T-helper 2 cell treated with Interferon-gamma antibody and Interleukin-4, amounts not matched to agents 5 μg/mL and 100 μg/mL, for 36 hours (primary cell): ENCODE data around the gene CKAP2L.

ENCODE experiments used
- DNase-seq: peaks from one replicate; pipeline ENCODE4 v3.0.0; 2021; ENCODE audit warnings: low spot score
- H3K27ac Mint-ChIP-seq: one replicate; pipeline ENCODE4 v1.8.0; 2021; ENCODE audit warnings: mild to moderate bottlenecking, mixed read lengths
- H3K27me3 Mint-ChIP-seq: one replicate; pipeline ENCODE4 v1.8.0; 2021; ENCODE audit warnings: low read depth, mixed read lengths
- H3K36me3 Mint-ChIP-seq: one replicate; pipeline ENCODE4 v1.8.0; 2021; ENCODE audit warnings: low read depth, mixed read lengths
- H3K4me1 Mint-ChIP-seq: one replicate; pipeline ENCODE4 v1.8.0; 2021; ENCODE audit warnings: low read depth, mixed read lengths
- H3K4me3 Mint-ChIP-seq: one replicate; pipeline ENCODE4 v1.8.0; 2022; ENCODE audit warnings: mild to moderate bottlenecking, moderate library complexity, mixed read lengths
- H3K9me3 Mint-ChIP-seq: one replicate; pipeline ENCODE4 v1.8.0; 2021; ENCODE audit warnings: mixed read lengths

The CKAP2L gene

DNA sequence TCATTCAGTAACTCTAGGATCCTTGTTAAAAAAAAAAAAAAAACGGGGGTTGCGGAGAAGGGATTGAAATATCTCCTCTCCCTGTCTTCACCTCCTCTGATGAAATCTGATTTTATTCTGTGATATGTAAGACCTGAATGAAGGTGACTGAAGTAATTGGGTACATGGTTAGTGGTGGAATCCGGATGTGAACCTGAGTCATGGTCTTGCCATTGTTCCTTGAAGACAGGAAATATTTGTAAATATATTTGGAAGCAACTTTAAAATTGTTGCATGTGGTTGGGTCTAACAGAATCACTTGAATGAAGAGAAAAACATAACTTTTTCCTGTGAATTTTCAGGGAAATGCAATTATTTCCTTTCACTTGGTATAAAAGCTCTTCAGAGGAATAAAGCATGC, 22.9 kb upstream of the CKAP2L start:
- H3K36me3 Mint-ChIP-seq, result peaks cover 3% of the 10 kb centered on the region
- DNase-seq, result no peak
- peaks cover 11% of the 10 kb centered on the region for H3K4me1 Mint-ChIP-seq
- no peaks in the 10 kb centered on the region for H3K9me3 Mint-ChIP-seq
- H3K27me3 Mint-ChIP-seq, result no peaks in the 10 kb centered on the region
- no peak overlapping the region for H3K4me3 Mint-ChIP-seq
- no peak overlapping the region for H3K27ac Mint-ChIP-seq

DNA sequence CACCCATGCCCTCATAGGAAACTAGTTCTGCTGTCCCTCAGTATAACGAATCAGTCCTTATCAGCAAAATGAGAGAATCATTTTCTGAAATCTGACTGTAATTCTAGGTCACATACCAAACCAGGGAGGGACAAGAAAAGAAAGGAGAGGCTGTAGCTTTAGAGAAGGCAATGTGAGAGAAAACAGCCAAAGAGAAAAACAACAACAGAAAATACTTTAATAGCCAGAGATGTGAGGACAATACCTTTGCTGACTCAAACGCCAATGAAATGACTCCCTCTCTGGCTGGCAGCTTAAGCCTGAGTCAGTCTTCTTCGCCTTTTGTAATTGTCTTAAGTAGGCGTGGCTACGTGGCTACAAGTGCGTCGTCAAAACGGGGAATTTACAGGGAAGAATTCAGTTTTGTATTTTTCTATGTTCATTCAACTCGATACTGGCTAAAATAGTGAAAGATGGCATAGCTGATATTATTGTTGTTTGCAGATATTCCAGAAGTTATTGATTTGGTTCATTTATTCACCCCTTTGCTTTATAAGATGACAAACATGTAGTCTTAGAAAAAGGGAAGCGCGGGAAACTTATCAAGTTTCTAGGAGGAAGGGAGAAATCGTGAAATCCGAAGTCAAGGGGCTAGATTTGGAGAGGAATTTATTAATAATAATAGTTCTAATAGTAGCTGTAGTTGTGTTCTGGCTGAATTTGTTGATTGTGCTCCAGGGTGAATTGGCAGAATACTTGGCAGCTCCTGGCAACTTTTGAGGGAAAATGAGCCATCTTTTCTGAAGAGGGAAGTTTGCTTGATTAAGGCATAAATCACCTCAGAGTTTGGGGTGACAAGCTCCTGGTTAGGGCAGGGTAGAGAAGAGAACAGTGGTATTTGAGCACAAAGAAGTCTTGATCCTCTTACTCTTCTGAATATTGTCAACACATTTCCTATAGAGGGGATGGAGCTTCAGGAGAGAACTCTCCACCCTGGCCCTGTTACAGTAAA, 20.1 kb upstream of the CKAP2L start, which contains the start of gene IL1A:
IL1A (minus strand) TSS at position 295 of the 991 bp plus-strand sequence. CDS start 723 bp downstream, outside the sequence.
- Mint-ChIP-seq H3K4me3 (peak within 1 kb of the TSS; percentile 8), H3K27me3 (peaks cover under 1% of the 10 kb centered on the region), H3K27ac (no peak within 1 kb of the TSS), H3K4me1 (peaks cover 13% of the 10 kb centered on the region), H3K36me3 (no peaks in the 10 kb centered on the region), H3K9me3 (no peaks in the 10 kb centered on the region)
- DNase-seq, result peak; percentile 20

GRCh38 chr2:112783187-112783714, 18.8 kb upstream of the CKAP2L start:
- no peaks in the 10 kb centered on the region for H3K36me3 Mint-ChIP-seq
- H3K4me1 Mint-ChIP-seq, result peaks cover 13% of the 10 kb centered on the region
- no peak overlapping the region for H3K27ac Mint-ChIP-seq
- H3K4me3 Mint-ChIP-seq, result peak overlapping the region; percentile 8
- no peak for DNase-seq
- H3K27me3 Mint-ChIP-seq, result peaks cover 10% of the 10 kb centered on the region
- H3K9me3 Mint-ChIP-seq, result no peaks in the 10 kb centered on the region

GRCh38 chr2:112782234-112782799, 17.9 kb upstream of the CKAP2L start:
- no peak overlapping the region for H3K4me3 Mint-ChIP-seq
- H3K27ac Mint-ChIP-seq, result no peak overlapping the region
- peaks cover 7% of the 10 kb centered on the region for H3K9me3 Mint-ChIP-seq
- peaks cover 18% of the 10 kb centered on the region for H3K27me3 Mint-ChIP-seq
- no peaks in the 10 kb centered on the region for H3K36me3 Mint-ChIP-seq
- peaks cover 16% of the 10 kb centered on the region for H3K4me1 Mint-ChIP-seq
- no peak for DNase-seq

DNA sequence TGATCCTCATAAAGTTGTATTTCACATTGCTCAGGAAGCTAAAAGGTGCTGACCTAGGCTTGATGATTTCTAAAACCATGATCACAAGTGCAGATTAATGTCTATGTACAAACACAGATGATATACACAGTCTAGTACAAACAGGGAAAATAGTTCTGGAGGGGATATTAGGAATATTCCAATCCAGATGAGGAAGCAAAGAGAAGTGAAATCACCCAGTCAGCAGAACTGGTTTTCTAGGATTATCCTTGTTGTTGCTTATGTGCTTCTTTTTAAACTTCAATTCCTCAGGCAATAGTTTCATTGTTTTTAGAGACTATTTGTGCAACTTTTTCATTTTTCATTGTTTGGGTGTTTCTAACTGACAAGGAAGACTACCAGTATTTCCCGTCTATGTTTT, 15.2 kb upstream of the CKAP2L start:
- H3K9me3 Mint-ChIP-seq, result peaks cover 13% of the 10 kb centered on the region
- peaks cover 21% of the 10 kb centered on the region for H3K27me3 Mint-ChIP-seq
- peaks cover 5% of the 10 kb centered on the region for H3K36me3 Mint-ChIP-seq
- H3K27ac Mint-ChIP-seq, result no peak overlapping the region
- no peak overlapping the region for H3K4me3 Mint-ChIP-seq
- peaks cover 27% of the 10 kb centered on the region for H3K4me1 Mint-ChIP-seq
- no peak for DNase-seq

- Mint-ChIP-seq H3K27me3 (peaks cover 31% of the 10 kb centered on the region), H3K4me1 (peaks cover 22% of the 10 kb centered on the region), H3K36me3 (peaks cover 5% of the 10 kb centered on the region), H3K27ac (peak overlapping the region; percentile 45), H3K9me3 (peaks cover 13% of the 10 kb centered on the region), H3K4me3 (peak overlapping the region; percentile 10)
- DNase-seq, result no peak
Observed at GRCh38 chr2:112777036-112777435, 12.6 kb upstream of the CKAP2L start.

GRCh38 chr2:112776113-112776512, 11.7 kb upstream of the CKAP2L start:
- H3K27me3 Mint-ChIP-seq, result peaks cover 32% of the 10 kb centered on the region
- H3K4me1 Mint-ChIP-seq, result peaks cover 22% of the 10 kb centered on the region
- no peak for DNase-seq
- peaks cover 13% of the 10 kb centered on the region for H3K9me3 Mint-ChIP-seq
- no peak overlapping the region for H3K4me3 Mint-ChIP-seq
- peaks cover 5% of the 10 kb centered on the region for H3K36me3 Mint-ChIP-seq
- no peak overlapping the region for H3K27ac Mint-ChIP-seq

GRCh38 chr2:112774536-112775285, 10.3 kb upstream of the CKAP2L start:
- H3K27ac Mint-ChIP-seq, result no peak overlapping the region
- peaks cover 5% of the 10 kb centered on the region for H3K36me3 Mint-ChIP-seq
- H3K9me3 Mint-ChIP-seq, result peaks cover 13% of the 10 kb centered on the region
- peaks cover 37% of the 10 kb centered on the region for H3K27me3 Mint-ChIP-seq
- no peak for DNase-seq
- no peak overlapping the region for H3K4me3 Mint-ChIP-seq
- H3K4me1 Mint-ChIP-seq, result peaks cover 22% of the 10 kb centered on the region

GRCh38 chr2:112773556-112773955, 9.1 kb upstream of the CKAP2L start:
- H3K4me3 Mint-ChIP-seq, result no peak overlapping the region
- no peak overlapping the region for H3K27ac Mint-ChIP-seq

DNA sequence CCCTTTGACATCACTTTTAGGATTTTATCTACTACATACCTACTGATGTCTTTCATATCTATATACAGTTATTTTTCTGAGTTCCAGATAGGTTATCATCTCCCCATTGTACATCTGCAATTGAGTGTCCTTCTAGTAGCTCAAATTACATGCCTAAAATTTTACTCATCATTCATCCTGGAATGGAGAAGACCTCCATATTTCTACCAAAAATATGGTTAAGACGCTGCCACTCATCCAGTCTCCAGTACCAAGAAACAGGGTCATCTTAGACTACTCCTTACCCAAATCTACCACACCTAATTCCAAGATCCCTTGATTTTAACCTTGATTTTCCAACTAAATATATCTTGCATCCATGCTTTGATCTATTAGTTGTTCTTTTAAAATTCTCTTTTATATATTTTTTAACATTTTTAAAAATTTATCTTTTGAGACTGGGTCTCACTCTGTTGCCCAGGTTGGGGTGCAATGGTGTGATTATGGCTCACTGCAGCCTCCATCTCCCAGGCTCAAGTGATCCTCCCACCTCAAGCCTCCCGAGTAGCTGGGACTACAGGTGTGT, 8.6 kb upstream of the CKAP2L start:
- Mint-ChIP-seq H3K4me1 (peaks cover 29% of the 10 kb centered on the region), H3K9me3 (peaks cover 14% of the 10 kb centered on the region), H3K36me3 (peaks cover 9% of the 10 kb centered on the region), H3K27me3 (peaks cover 26% of the 10 kb centered on the region), H3K27ac (no peak overlapping the region), H3K4me3 (no peak overlapping the region)
- no peak for DNase-seq

More at GRCh38 chr2:112773556-112773955, 9.1 kb upstream of the CKAP2L start:
- H3K36me3 Mint-ChIP-seq, result peaks cover 8% of the 10 kb centered on the region
- no peak for DNase-seq
- peaks cover 25% of the 10 kb centered on the region for H3K4me1 Mint-ChIP-seq
- H3K27me3 Mint-ChIP-seq, result peaks cover 30% of the 10 kb centered on the region
- peaks cover 13% of the 10 kb centered on the region for H3K9me3 Mint-ChIP-seq

- Mint-ChIP-seq H3K9me3 (peaks cover 14% of the 10 kb centered on the region), H3K27me3 (peaks cover 20% of the 10 kb centered on the region), H3K36me3 (peaks cover 15% of the 10 kb centered on the region), H3K4me3 (no peak overlapping the region), H3K4me1 (peaks cover 29% of the 10 kb centered on the region), H3K27ac (no peak overlapping the region)
- no peak for DNase-seq
Observed at GRCh38 chr2:112772322-112772721, 7.9 kb upstream of the CKAP2L start.

GRCh38 chr2:112768432-112768831, 4.0 kb upstream of the CKAP2L start:
- Mint-ChIP-seq H3K4me1 (peaks cover 29% of the 10 kb centered on the region), H3K9me3 (peaks cover 11% of the 10 kb centered on the region), H3K27ac (no peak overlapping the region), H3K27me3 (peaks cover 16% of the 10 kb centered on the region), H3K36me3 (peaks cover 18% of the 10 kb centered on the region), H3K4me3 (no peak overlapping the region)
- no peak for DNase-seq

GRCh38 chr2:112767693-112768330, 3.4 kb upstream of the CKAP2L start:
- Mint-ChIP-seq H3K36me3 (peaks cover 22% of the 10 kb centered on the region), H3K27me3 (peaks cover 12% of the 10 kb centered on the region), H3K9me3 (peaks cover 11% of the 10 kb centered on the region), H3K4me3 (peak overlapping the region; percentile 25), H3K4me1 (peaks cover 36% of the 10 kb centered on the region), H3K27ac (peak overlapping the region; percentile 29)
- no peak for DNase-seq
